SK-N-MC (cell line): Measurements from ENCODE around the gene ZNF740.
"Not testable (repeated sequence)": the region's sequence is repeated elsewhere in the genome, so short reads cannot be mapped to it uniquely, and the experiment has no call there.

Experiments used
- DNase-seq: peaks from one replicate; pipeline ENCODE4 v3.0.0-alpha.2; 2011; ENCODE audit warnings: low read depth, low spot score
- H3K27ac ChIP-seq: fragments of 200-600 bp; sonication (generic); 2 replicates; pipeline ENCODE4 v1.5.1; 2016; ENCODE audit warnings: mixed run types
- H3K36me3 ChIP-seq: fragments of 200-600 bp; sonication (generic); 2 replicates; pipeline ENCODE4 v1.6.1; 2017; ENCODE audit warnings: antibody characterized with exemption, low read length, mixed read lengths; ENCODE audit not compliant: insufficient read depth
- H3K4me3 ChIP-seq: fragments of 200-600 bp; sonication (generic); 2 replicates; pipeline ENCODE4 v1.5.1; 2016
- H3K9ac ChIP-seq: fragments of 200-600 bp; sonication (generic); 2 replicates; pipeline ENCODE4 v1.8.0; 2017; ENCODE audit warnings: mixed run types, mixed read lengths; ENCODE audit not compliant: insufficient read length
- H3K9me3 ChIP-seq: fragments of 200-600 bp; sonication (generic); 2 replicates; pipeline ENCODE4 v1.6.1; 2017; ENCODE audit warnings: low read depth, mild to moderate bottlenecking, antibody characterized with exemption, low read length, moderate library complexity, mixed read lengths
- EZH2 ChIP-seq: fragments of 200-600 bp; sonication (generic); IDR thresholded peaks from one replicate; pipeline ENCODE4 v1.6.1; 2017; ENCODE audit warnings: antibody characterized with exemption
- FOXP2 ChIP-seq: optimal IDR thresholded peaks from 2 replicates; pipeline ENCODE3; 2011; ENCODE audit warnings: mild to moderate bottlenecking, moderate library complexity; ENCODE audit not compliant: insufficient read depth; ENCODE audit errors: extremely low read length, control extremely low read depth
- POLR2AphosphoS5 ChIP-seq: IDR thresholded peaks from 2 replicates; pipeline ENCODE4 v1.6.1; 2012; ENCODE audit warnings: mild to moderate bottlenecking, low read depth, low read length, borderline replicate concordance

Gene ZNF740

DNA sequence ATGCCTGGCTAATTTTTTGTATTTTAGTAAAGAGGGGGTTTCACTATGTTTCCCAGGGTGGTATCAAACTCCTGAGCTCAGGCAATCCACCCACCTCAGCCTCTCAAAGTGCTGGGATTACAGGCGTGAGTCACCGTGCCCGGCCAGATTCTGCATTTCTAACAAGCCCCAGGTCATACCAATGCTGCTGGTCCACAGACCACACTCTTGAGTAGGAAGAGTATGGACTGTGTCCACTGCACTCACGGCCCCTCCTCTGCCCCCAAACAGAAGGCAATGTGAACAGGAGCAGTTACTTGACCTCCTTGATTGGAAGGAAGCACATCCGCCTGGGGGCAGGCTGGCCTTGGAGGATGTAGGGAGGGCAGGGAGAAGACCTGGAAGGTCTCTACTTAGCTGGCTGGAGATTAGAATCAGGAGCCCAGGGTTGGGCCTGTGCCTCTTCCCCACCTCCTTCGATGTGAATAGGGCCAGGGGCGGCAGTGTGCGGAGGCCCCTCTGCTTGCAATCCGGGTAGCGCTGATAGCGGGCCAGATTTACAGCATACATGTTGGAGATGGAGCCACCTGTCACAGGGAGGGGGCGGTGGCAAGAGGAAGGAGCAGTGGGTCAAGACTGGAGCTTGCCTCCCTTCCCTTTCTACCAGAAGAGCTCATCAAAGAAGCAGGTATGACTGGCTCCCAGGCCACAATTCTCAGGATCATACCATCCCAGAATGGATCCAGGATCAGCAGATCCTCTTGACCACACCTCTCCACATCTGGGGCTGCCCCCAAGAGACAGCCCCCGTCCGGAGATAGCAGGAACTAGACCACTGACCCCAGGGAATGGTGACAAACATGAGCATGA is 9.4 kb upstream of the ZNF740 start:
- Histone ChIP-seq H3K9me3 (no peaks in the 10 kb centered on the region), H3K27ac (no peak overlapping the region), H3K9ac (no peak overlapping the region), H3K36me3 (no peaks in the 10 kb centered on the region; the same call in 1 of the 2 replicates), H3K4me3 (no peak overlapping the region)
- no peak for DNase-seq
- TF ChIP-seq EZH2 (no peak), POLR2AphosphoS5 (no peak), FOXP2 (no peak)

DNA sequence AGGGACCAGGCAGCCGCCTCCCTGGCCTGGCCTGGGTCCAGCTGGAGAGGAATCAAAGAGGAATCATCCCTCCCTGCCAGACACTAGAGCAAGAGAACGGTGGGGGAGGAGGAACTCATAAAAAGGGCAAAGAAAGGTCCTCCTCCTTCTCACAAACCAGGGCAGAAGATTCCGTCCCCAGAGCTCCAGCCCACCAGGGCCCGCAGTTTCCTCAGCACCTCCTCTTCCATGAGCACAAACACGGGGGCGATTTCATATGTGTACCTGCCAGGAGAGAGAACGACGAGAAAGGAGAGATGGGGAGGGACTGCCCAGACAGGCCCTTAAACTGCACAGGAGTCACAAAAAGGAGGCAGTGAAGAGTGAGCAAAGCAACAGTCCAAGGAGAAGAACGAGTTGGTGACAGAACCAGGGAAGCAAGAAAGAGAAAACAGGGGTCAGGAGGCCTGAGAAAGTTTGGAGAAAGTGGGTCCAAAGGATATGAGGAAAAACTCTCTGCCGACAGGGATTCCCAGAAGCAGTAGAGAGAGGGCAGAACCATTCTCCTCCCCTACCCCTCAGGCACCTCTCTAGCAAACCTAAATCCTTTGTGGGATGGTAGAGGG is 8.7 kb upstream of the ZNF740 start:
- Histone ChIP-seq H3K36me3 (no peaks in the 10 kb centered on the region; the same call in 1 of the 2 replicates), H3K27ac (no peak overlapping the region), H3K9me3 (no peaks in the 10 kb centered on the region), H3K4me3 (no peak overlapping the region), H3K9ac (no peak overlapping the region)
- DNase-seq: no peak
- TF ChIP-seq POLR2AphosphoS5: no peak
- no peak for TF ChIP-seq EZH2

DNA sequence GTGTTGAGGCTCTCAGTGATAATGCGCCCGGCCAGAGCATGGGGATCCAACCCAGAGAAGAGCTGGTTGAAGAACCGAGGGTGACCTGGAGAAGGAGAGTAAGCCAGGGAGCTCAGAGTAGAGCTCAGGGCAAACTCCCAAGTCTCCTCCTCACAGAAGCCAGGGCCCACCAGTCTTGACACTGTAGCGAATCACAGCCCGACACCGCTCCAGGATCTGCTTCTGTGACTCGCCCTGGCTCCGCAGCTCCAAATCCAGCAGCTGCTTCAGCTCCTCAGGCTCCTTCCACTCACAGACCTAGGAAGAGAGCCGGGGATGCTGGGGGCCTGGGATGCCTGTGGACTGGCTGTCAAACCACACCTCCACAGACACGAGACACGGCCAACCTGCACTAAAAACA is 8.2 kb upstream of the ZNF740 start:
- TF ChIP-seq POLR2AphosphoS5 (no peak), EZH2 (no peak), FOXP2 (no peak)
- no peaks in the 10 kb centered on the region; the same call in 1 of the 2 replicates for H3K36me3 ChIP-seq
- no peaks in the 10 kb centered on the region for H3K9me3 ChIP-seq
- DNase-seq: no peak
- H3K9ac ChIP-seq: no peak overlapping the region
- no peak overlapping the region for H3K27ac ChIP-seq
- no peak overlapping the region for H3K4me3 ChIP-seq

DNA sequence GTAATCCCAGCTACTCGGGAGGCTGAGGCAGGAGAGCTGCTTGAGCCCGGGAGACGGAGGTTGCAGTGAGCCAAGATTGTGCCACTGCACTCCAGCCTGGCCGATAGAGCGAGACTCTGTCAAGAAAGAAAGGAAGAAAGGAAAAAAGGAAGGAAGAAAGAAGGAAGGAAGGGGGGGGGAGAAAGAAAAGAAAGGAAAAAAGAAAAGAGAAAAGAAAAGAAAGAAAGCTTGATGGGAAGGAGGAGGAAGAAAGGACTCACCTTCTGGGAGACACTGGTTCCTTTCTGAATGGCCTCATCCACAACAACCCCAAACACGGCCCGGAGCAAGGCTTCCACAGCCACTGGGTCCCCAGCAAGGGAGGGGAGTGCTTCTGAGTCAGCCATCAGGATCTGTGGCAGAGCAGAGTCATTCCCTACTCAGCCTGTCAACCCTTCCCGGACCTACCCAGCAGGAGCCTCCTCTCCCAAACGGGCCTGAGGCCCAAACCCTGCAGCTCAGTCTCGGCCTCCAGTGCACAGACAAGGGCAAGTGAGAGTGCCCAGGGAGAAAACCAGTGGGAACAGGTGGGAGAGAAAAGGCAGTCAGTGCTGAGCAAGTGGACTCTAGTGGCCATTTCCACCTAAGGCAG is 7.3 kb upstream of the ZNF740 start:
- DNase-seq: no peak
- no peak for TF ChIP-seq POLR2AphosphoS5
- TF ChIP-seq FOXP2: no peak
- no peak for TF ChIP-seq EZH2
- H3K9ac ChIP-seq: no peak overlapping the region
- H3K4me3 ChIP-seq: no peak overlapping the region
- no peak overlapping the region for H3K27ac ChIP-seq
- no peaks in the 10 kb centered on the region for H3K9me3 ChIP-seq
- H3K36me3 ChIP-seq: no peaks in the 10 kb centered on the region; the same call in 1 of the 2 replicates

DNA sequence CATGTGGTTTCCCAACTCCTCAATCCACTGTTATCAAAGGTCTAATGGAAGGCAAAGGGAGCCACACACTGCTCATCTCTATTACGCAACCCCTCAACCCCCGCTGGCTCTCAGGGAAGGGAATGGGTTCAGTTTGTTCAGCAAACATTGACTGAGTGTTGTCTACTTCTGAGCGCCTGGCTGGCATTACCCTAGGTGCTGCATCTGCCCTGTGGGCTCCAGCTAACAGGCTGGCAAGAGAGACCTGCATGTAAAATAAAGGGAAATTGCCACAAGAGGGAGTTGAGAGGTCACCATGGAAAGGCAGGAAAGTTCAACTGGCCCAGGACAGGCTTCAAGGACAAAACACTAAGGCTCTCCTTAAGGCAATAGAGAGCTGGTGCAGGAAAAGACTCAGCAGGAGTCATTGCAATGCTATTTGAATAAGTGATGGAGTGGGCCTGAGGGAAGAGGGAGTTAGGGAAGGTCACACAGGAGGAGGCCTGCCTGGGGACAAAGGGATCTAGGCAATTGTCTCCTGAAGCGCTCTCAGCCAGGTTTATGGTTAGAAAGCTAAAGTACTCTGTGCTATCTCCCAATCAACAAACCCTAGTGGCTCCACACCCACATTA is 5.5 kb upstream of the ZNF740 start:
- H3K27ac ChIP-seq: peak overlapping the region; percentile 2; the same call in 1 of the 2 replicates
- no peaks in the 10 kb centered on the region for H3K9me3 ChIP-seq
- DNase-seq: no peak
- H3K4me3 ChIP-seq: no peak overlapping the region
- H3K9ac ChIP-seq: no peak overlapping the region
- H3K36me3 ChIP-seq: no peaks in the 10 kb centered on the region; the same call in 1 of the 2 replicates
- no peak for TF ChIP-seq EZH2
- TF ChIP-seq POLR2AphosphoS5: no peak
- no peak for TF ChIP-seq FOXP2

DNA sequence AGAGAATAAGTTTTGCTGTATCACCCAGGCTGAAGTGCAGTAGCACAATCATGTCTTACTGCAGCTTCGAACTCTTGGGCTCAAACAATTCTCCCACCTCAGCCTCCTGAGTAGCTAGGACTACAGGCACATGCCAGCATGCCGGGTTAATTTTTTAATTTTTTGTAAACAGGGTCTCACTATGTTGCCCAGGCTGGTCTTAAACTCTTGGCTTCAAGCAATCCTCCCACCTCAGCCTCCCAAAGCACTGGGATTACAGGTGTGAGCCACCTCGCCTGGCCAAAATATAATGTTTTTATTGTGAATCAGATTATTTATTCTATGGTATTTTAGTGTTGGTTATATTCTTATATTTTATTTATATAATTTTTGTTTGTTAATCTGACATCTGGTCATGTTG is 3.8 kb upstream of the ZNF740 start:
- Histone ChIP-seq H3K9me3 (no peaks in the 10 kb centered on the region), H3K9ac (no peak overlapping the region), H3K36me3 (peaks cover 4% of the 10 kb centered on the region), H3K27ac (no peak overlapping the region), H3K4me3 (no peak overlapping the region)
- TF ChIP-seq EZH2 (no peak), POLR2AphosphoS5 (no peak), FOXP2 (no peak)
- no peak for DNase-seq

- H3K9me3 ChIP-seq, H3K9ac ChIP-seq, H3K27ac ChIP-seq, H3K4me3 ChIP-seq, DNase-seq: not testable (repeated sequence)
- H3K36me3 ChIP-seq: peaks cover 11% of the 10 kb centered on the region
Observed at GRCh38 chr12:53177447-53177846, 3.1 kb upstream of the ZNF740 start.

DNA sequence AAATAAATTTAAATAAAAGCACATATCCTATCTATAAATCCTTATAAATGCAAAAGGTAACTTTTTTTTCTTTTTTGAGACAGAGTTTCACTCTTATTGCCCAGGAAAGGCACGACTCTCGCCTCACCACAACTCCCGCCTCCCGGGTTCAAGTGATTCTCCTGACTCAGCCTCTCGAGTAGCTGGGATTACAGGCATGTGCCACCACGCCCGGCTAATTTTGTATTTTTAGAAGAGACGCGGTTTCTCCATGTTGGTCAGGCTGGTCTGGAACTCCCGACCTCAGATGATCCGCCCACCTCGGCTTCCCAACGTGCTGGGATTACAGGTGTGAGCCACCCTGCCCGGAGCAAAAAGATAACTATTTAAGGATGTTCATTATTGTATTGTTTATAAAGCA is 1.7 kb upstream of the ZNF740 start:
- not testable (repeated sequence) for H3K4me3 ChIP-seq, H3K9me3 ChIP-seq, DNase-seq
- Histone ChIP-seq H3K9ac (peak overlapping the region; percentile 92), H3K27ac (peak overlapping the region; percentile 90; the same call in 1 of the 2 replicates), H3K36me3 (peaks cover 24% of the 10 kb centered on the region)
